ENCODE data around the gene SCARF2. TPM values are rescaled to one million over a fixed set of nuclear protein-coding genes. Genes with fewer than 3 reads are reported as not detected.

Gene SCARF2
- total RNA-seq, 1 donor from 2014 or later: 3.4 TPM

DNA sequence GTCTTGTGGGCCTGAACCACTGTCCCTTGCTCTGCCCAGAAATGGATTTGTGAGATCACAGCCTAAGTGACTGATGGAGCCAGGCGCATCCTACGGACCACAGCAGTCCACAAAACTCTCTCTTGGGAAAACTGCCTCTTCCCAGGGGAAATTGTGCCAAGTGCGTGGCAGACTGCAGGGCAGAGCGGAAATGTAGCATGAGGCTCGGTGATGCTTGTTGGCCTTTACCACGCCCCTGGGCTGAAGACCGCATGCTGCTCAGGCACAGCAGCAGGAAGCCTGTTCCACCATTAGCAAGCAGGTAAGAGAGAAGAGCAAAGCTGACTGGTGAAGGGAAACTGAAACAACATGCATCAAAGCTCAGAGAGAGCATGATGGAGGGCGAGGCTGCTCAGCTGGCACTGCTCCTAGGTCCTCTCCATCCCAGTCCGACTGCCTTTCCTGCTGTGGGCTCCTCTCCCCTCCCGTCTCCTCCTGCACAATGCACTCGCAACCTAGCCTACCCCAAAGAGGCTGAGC lies 26.5 kb upstream of the SCARF2 start:
- no peak overlapping the region for H3K4me3 Mint-ChIP-seq (ENCODE audit: unreplicated experiment)
- no peak overlapping the region for H3K27ac Mint-ChIP-seq (ENCODE audit: unreplicated experiment)
- H3K4me1 Mint-ChIP-seq (ENCODE audit: low read depth, unreplicated experiment): peaks cover 33% of the 10 kb centered on the region
- peaks cover 2% of the 10 kb centered on the region for H3K27me3 Mint-ChIP-seq (ENCODE audit: unreplicated experiment)
- no peaks in the 10 kb centered on the region for H3K36me3 Mint-ChIP-seq (ENCODE audit: unreplicated experiment)
- TF ChIP-seq, protein P1, sequence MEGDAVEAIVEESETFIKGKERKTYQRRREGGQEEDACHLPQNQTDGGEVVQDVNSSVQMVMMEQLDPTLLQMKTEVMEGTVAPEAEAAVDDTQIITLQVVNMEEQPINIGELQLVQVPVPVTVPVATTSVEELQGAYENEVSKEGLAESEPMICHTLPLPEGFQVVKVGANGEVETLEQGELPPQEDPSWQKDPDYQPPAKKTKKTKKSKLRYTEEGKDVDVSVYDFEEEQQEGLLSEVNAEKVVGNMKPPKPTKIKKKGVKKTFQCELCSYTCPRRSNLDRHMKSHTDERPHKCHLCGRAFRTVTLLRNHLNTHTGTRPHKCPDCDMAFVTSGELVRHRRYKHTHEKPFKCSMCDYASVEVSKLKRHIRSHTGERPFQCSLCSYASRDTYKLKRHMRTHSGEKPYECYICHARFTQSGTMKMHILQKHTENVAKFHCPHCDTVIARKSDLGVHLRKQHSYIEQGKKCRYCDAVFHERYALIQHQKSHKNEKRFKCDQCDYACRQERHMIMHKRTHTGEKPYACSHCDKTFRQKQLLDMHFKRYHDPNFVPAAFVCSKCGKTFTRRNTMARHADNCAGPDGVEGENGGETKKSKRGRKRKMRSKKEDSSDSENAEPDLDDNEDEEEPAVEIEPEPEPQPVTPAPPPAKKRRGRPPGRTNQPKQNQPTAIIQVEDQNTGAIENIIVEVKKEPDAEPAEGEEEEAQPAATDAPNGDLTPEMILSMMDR (IDR thresholded peaks at IDR 0.05; ENCODE audit: partially characterized antibody, unreplicated experiment): no peak
- peaks cover 11% of the 10 kb centered on the region for H3K9me3 Mint-ChIP-seq (ENCODE audit: unreplicated experiment)
- DNase-seq: no peak

DNA sequence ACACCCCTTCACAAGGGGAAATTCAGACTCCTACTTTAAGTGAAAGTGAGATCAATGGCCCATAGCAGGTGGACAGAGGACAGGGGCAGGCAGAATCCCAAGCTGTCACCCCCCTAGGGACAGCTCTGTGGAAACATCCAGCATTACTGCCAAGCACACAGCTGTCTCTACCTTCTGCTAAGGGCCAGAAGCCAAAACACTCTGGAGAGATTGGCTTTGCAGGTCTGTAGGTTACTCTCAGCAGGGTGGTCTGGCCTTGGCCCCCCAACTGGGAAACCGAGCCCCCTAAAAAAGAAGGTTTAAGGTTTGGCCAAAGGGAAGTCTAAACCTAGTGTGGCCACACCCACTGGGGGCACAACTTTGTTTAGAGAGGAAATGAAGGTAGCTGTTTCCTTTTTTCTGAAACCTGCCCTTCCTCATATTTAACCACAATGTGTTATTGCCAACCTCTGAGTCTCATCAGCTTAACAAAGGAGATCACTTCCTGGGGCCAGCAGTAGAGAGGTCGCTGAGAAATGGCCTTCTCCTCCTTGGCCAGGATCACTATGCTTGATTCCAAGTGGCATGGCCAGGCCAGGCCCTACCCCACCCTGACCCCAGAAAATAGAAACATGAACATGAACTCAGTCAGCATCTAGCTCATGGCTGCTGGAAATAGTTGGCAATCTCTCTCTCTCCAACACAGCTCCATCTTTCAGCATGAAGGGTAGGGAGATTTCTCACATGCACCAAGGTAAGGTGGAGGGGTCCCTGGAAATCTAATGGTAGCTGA lies 25.9 kb upstream of the SCARF2 start:
- no peaks in the 10 kb centered on the region for H3K36me3 Mint-ChIP-seq (ENCODE audit: unreplicated experiment)
- TF ChIP-seq, protein P1 (IDR thresholded peaks at IDR 0.05; ENCODE audit: partially characterized antibody, unreplicated experiment): no peak
- peak overlapping the region; percentile 33 for H3K27ac Mint-ChIP-seq (ENCODE audit: unreplicated experiment)
- peaks cover 2% of the 10 kb centered on the region for H3K27me3 Mint-ChIP-seq (ENCODE audit: unreplicated experiment)
- no peak overlapping the region for H3K4me3 Mint-ChIP-seq (ENCODE audit: unreplicated experiment)
- H3K4me1 Mint-ChIP-seq (ENCODE audit: low read depth, unreplicated experiment): peaks cover 29% of the 10 kb centered on the region
- peak; percentile 38 for DNase-seq
- H3K9me3 Mint-ChIP-seq (ENCODE audit: unreplicated experiment): peaks cover 11% of the 10 kb centered on the region

DNA sequence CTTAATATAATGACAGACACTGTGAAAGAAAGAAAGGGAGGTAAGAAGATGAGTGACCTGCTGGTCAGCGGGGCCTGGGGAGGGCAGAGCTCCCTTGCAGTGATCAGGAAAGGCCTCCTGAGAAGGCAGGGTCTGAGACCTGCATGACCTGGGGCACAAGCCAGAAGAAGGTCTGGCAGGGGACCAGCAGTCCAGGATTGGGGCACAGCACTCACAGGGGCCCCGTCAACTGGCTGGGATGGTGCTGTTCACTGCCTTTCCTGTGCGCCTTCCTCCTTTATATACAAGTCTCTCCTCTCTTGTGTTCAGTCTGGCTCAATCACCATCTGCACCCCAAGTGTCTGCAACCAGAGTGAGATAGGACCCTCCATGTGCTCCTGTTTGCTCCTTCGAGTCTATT lies 22.2 kb upstream of the SCARF2 start:
- no peak overlapping the region for H3K27ac Mint-ChIP-seq (ENCODE audit: unreplicated experiment)
- H3K9me3 Mint-ChIP-seq (ENCODE audit: unreplicated experiment): peaks cover 8% of the 10 kb centered on the region

DNA sequence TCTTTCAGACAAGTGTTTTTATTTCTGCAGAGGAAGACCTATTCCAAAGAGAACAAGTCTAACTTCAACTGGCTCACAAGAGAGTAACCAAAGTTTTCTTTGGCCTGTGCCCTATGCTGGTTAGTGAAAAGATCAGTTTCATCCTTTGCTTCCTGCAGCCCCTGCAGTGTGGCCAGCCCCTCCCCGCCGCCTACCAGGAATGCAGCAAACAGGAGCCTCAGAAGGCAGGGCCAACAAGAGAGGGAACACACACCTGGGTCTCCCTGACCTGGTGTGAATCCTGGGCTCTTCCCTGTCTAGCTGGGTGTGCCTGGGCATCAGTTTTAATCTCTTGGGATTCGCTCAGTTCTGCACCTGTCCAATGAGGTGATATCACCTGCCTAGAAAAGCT lies 21.5 kb upstream of the SCARF2 start:
- peaks cover 32% of the 10 kb centered on the region for H3K4me1 Mint-ChIP-seq (ENCODE audit: low read depth, unreplicated experiment)
- H3K27ac Mint-ChIP-seq (ENCODE audit: unreplicated experiment): no peak overlapping the region
- H3K27me3 Mint-ChIP-seq (ENCODE audit: unreplicated experiment): peaks cover 2% of the 10 kb centered on the region
- DNase-seq: no peak
- no peaks in the 10 kb centered on the region for H3K36me3 Mint-ChIP-seq (ENCODE audit: unreplicated experiment)
- H3K9me3 Mint-ChIP-seq (ENCODE audit: unreplicated experiment): peaks cover 8% of the 10 kb centered on the region
- H3K4me3 Mint-ChIP-seq (ENCODE audit: unreplicated experiment): no peak overlapping the region
- TF ChIP-seq, protein P1 (IDR thresholded peaks at IDR 0.05; ENCODE audit: partially characterized antibody, unreplicated experiment): no peak

More for the DNA sequence above, 22.2 kb upstream of the SCARF2 start:
- no peaks in the 10 kb centered on the region for H3K27me3 Mint-ChIP-seq (ENCODE audit: unreplicated experiment)
- no peak overlapping the region for H3K4me3 Mint-ChIP-seq (ENCODE audit: unreplicated experiment)
- no peaks in the 10 kb centered on the region for H3K36me3 Mint-ChIP-seq (ENCODE audit: unreplicated experiment)
- TF ChIP-seq, protein P1 (IDR thresholded peaks at IDR 0.05; ENCODE audit: partially characterized antibody, unreplicated experiment): no peak
- H3K4me1 Mint-ChIP-seq (ENCODE audit: low read depth, unreplicated experiment): peaks cover 32% of the 10 kb centered on the region
- no peak for DNase-seq

DNA sequence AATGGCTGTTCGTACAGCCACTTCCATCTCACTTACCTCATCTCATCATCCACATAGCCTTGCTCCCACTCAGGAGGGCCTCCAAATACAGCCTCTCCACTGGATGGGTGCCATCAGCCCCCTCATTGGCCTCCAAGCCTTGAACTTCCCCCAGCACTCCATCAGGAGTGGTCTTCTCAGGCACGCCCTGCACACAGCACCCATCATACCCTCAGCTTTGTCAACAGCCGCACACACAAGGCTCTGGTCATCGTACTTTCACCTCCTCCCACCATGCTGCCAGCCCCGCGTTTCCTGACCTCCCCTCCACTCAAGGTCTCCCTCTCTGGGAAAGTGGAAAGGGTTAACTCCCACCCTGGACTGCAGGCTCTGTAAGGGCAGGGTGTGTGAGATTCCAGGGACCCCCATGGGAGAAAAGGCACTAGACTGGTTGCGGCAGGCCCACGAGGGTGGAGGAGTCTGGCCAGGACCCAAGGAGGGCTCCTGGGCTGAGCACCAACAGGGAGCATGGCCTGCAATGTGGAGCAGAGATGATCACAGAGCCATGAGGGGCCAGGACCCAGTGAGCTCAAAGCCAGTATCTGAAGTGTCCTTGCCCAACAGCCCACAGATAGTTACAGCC lies 21.0 kb upstream of the SCARF2 start:
- H3K4me3 Mint-ChIP-seq (ENCODE audit: unreplicated experiment): no peak overlapping the region
- TF ChIP-seq, protein P1 (IDR thresholded peaks at IDR 0.05; ENCODE audit: partially characterized antibody, unreplicated experiment): no peak
- peaks cover 2% of the 10 kb centered on the region for H3K27me3 Mint-ChIP-seq (ENCODE audit: unreplicated experiment)
- H3K4me1 Mint-ChIP-seq (ENCODE audit: low read depth, unreplicated experiment): peaks cover 29% of the 10 kb centered on the region
- DNase-seq: no peak
- H3K27ac Mint-ChIP-seq (ENCODE audit: unreplicated experiment): no peak overlapping the region
- peaks cover 8% of the 10 kb centered on the region for H3K9me3 Mint-ChIP-seq (ENCODE audit: unreplicated experiment)
- no peaks in the 10 kb centered on the region for H3K36me3 Mint-ChIP-seq (ENCODE audit: unreplicated experiment)

Data from glutamatergic neuron (in vitro differentiated cells).